ENCODE results near the gene CBLC. TPM values are rescaled to one million over a fixed set of nuclear protein-coding genes. Genes with fewer than 3 reads are reported as not detected.

Gene CBLC
- polyA plus RNA-seq, 1 of the 3 experiments (the other 2 are of a cell fraction) = not detected

DNA sequence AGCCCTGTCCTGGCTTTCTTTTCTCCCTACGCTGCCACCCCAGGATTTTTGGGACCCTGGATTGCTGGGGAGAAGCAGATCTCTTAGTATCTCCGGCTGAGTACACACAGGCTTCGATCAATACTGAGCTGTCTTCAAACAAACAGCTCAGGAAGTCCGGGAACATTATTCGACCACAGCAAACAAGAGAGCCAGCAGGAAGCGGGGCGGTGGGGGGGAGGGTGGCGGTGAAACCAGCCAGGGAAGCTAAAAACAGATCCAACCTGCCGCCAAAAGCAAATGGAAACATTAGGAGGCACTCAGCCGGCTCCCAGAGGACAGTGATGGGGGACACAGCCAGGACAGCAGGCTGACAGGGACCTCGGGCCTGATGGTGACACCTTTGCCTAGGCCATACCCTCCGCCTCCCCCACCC lies 19.0 kb downstream of the CBLC start:
- no peaks in the 10 kb centered on the region for H3K27me3 ChIP-seq (ENCODE audit: insufficient read depth)
- CTCF ChIA-PET = interaction anchor here (1.0 to 4.8 kb wide), 6 partner anchors 13 to 107 kb away, joined by 3 to 22 read pairs (median 6); partner anchors contain the start of gene NECTIN2
- H3K27ac ChIP-seq (ENCODE audit: low read depth in 2 of 2, low read length in 1 of 2) = no peak overlapping the region
- no peaks in the 10 kb centered on the region for H4K20me1 ChIP-seq (ENCODE audit: insufficient read depth)
- H3K9me2 ChIP-seq = no peaks in the 10 kb centered on the region
- POLR2A ChIA-PET = no interaction called here
- H2AFZ ChIP-seq (ENCODE audit: low read depth) = no peak overlapping the region
- H3K4me1 ChIP-seq (ENCODE audit: control insufficient read depth in 1 of 2, insufficient read depth in 2 of 2, low read depth in 1 of 2, low read length in 1 of 2) = no peaks in the 10 kb centered on the region; a peak in 1 of 4 replicates
- TF ChIP-seq, protein P1, sequence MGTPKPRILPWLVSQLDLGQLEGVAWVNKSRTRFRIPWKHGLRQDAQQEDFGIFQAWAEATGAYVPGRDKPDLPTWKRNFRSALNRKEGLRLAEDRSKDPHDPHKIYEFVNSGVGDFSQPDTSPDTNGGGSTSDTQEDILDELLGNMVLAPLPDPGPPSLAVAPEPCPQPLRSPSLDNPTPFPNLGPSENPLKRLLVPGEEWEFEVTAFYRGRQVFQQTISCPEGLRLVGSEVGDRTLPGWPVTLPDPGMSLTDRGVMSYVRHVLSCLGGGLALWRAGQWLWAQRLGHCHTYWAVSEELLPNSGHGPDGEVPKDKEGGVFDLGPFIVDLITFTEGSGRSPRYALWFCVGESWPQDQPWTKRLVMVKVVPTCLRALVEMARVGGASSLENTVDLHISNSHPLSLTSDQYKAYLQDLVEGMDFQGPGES (IDR thresholded peaks at IDR 0.05; ENCODE audit: low read depth, low read length) = no peak
- no peak for TF ChIP-seq FOXJ3 (CRISPR knock-in tag; IDR thresholded peaks at IDR 0.05)
- no peak for TF ChIP-seq NFIC (IDR thresholded peaks at IDR 0.05; ENCODE audit: borderline replicate concordance)
- TF ChIP-seq, protein P2, sequence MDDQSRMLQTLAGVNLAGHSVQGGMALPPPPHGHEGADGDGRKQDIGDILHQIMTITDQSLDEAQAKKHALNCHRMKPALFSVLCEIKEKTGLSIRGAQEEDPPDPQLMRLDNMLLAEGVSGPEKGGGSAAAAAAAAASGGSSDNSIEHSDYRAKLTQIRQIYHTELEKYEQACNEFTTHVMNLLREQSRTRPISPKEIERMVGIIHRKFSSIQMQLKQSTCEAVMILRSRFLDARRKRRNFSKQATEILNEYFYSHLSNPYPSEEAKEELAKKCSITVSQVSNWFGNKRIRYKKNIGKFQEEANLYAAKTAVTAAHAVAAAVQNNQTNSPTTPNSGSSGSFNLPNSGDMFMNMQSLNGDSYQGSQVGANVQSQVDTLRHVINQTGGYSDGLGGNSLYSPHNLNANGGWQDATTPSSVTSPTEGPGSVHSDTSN (IDR thresholded peaks at IDR 0.05) = no peak
- TF ChIP-seq TAF1 (IDR thresholded peaks at IDR 0.05; ENCODE audit: borderline replicate concordance, low read depth, low read length) = no peak
- H3K4me3 ChIP-seq (ENCODE audit: low read depth in 2 of 2, low read length in 1 of 2) = no peak overlapping the region
- WGBS (ENCODE audit: low lambda C conversion rate) = 32% methylated on average over 11 of the region's 12 CpGs
- no peak for DNase-seq
- H3K4me2 ChIP-seq = no peak overlapping the region
- no peaks in the 10 kb centered on the region for H3K9me3 ChIP-seq
- no peaks in the 10 kb centered on the region for H3K79me2 ChIP-seq (ENCODE audit: insufficient read depth)
- H3F3A ChIP-seq (replicated peaks; ENCODE audit: insufficient read depth) = no peaks in the 10 kb centered on the region
- H3K9ac ChIP-seq = no peak overlapping the region
- no peaks in the 10 kb centered on the region for H3K36me3 ChIP-seq (replicated peaks in 1 of 2; ENCODE audit: control insufficient read depth in 1 of 2, insufficient read depth in 2 of 2, low read length in 1 of 2)

DNA sequence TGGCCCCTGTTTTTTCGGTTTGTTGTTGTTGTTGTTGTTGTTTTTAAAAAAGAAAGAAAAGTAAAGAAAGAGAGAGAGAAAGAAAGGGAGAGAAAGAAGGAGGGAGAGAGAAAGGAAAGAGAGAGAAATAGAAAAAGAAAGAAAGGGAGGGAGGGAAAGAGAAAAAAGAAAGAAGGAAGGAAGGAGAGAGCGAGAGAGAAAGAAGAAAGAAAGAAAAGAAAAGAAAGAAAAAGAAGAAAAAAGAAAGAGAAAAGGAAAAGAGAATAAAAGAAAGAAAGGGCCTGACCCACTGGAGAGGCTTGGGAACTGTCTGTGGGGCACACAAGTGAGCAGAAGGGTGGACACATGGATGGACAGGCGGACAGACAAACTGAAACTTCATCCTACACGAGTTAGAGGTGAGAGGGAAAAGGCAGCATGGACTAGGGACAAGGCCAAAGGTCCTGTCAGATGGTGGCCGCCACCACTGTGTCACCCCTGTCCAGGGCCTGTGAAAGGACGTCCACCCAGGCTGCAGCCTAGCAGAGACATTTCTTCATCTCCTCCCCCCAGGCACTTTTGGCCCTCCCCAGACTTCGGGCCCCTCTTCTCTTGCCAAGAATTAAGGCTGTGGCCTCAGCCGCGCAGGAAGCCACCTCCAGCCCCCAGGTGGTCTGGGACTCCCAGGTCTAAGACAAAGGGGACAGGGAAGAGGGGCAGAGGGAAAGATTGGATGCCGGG lies 22.1 kb downstream of the CBLC start:
- DNase-seq = no peak
- Histone ChIP-seq H4K20me1 (ENCODE audit: insufficient read depth) (no peaks in the 10 kb centered on the region), H3K4me1 (ENCODE audit: control insufficient read depth in 1 of 2, insufficient read depth in 2 of 2, low read depth in 1 of 2, low read length in 1 of 2) (no peaks in the 10 kb centered on the region; a peak in 1 of 4 replicates), H3K27ac (ENCODE audit: low read depth in 2 of 2, low read length in 1 of 2) (no peak overlapping the region), H3K27me3 (ENCODE audit: insufficient read depth) (peaks cover 27% of the 10 kb centered on the region), H3K4me3 (ENCODE audit: low read depth in 2 of 2, low read length in 1 of 2) (no peak overlapping the region), H3K4me2 (no peak overlapping the region), H2AFZ (ENCODE audit: low read depth) (no peak overlapping the region), H3F3A (replicated peaks; ENCODE audit: insufficient read depth) (no peaks in the 10 kb centered on the region), H3K9me2 (no peaks in the 10 kb centered on the region), H3K9ac (no peak overlapping the region), H3K36me3 (replicated peaks in 1 of 2; ENCODE audit: control insufficient read depth in 1 of 2, insufficient read depth in 2 of 2, low read length in 1 of 2) (no peaks in the 10 kb centered on the region), H3K79me2 (ENCODE audit: insufficient read depth) (no peaks in the 10 kb centered on the region), H3K9me3 (no peaks in the 10 kb centered on the region)
- ChIA-PET CTCF (interaction anchor here (0.6 to 3.1 kb wide), 10 partner anchors 10 to 110 kb away, joined by 3 to 19 read pairs (median 4); no protein-coding TSS in a partner anchor), POLR2A (no interaction called here)
- WGBS (ENCODE audit: low lambda C conversion rate) = 49% methylated on average over 10 of the region's 10 CpGs
- TF ChIP-seq NFIC (IDR thresholded peaks at IDR 0.05; ENCODE audit: borderline replicate concordance) = no peak
- TF ChIP-seq TCF12 (IDR thresholded peaks at IDR 0.05) = no peak
- no peak for TF ChIP-seq RXRA (IDR thresholded peaks at IDR 0.05; ENCODE audit: borderline replicate concordance, low read depth)
- no peak for TF ChIP-seq FOXM1 (IDR thresholded peaks at IDR 0.05; ENCODE audit: low read depth)
- no peak for TF ChIP-seq MEF2A (IDR thresholded peaks at IDR 0.05; ENCODE audit: borderline replicate concordance, low read depth)
- no peak for TF ChIP-seq SMC3 (IDR thresholded peaks at IDR 0.05; ENCODE audit: low read depth, low read length)
- TF ChIP-seq, protein P3, sequence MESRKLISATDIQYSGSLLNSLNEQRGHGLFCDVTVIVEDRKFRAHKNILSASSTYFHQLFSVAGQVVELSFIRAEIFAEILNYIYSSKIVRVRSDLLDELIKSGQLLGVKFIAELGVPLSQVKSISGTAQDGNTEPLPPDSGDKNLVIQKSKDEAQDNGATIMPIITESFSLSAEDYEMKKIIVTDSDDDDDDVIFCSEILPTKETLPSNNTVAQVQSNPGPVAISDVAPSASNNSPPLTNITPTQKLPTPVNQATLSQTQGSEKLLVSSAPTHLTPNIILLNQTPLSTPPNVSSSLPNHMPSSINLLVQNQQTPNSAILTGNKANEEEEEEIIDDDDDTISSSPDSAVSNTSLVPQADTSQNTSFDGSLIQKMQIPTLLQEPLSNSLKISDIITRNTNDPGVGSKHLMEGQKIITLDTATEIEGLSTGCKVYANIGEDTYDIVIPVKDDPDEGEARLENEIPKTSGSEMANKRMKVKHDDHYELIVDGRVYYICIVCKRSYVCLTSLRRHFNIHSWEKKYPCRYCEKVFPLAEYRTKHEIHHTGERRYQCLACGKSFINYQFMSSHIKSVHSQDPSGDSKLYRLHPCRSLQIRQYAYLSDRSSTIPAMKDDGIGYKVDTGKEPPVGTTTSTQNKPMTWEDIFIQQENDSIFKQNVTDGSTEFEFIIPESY (IDR thresholded peaks at IDR 0.05; ENCODE audit: borderline replicate concordance, low read depth) = no peak
- TF ChIP-seq CHD2 (IDR thresholded peaks at IDR 0.05; ENCODE audit: low read length, partially characterized antibody) = no peak
- TF ChIP-seq, protein P4, sequence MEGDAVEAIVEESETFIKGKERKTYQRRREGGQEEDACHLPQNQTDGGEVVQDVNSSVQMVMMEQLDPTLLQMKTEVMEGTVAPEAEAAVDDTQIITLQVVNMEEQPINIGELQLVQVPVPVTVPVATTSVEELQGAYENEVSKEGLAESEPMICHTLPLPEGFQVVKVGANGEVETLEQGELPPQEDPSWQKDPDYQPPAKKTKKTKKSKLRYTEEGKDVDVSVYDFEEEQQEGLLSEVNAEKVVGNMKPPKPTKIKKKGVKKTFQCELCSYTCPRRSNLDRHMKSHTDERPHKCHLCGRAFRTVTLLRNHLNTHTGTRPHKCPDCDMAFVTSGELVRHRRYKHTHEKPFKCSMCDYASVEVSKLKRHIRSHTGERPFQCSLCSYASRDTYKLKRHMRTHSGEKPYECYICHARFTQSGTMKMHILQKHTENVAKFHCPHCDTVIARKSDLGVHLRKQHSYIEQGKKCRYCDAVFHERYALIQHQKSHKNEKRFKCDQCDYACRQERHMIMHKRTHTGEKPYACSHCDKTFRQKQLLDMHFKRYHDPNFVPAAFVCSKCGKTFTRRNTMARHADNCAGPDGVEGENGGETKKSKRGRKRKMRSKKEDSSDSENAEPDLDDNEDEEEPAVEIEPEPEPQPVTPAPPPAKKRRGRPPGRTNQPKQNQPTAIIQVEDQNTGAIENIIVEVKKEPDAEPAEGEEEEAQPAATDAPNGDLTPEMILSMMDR (IDR thresholded peaks at IDR 0.05) = no peak
- TF ChIP-seq RAD21 (IDR thresholded peaks at IDR 0.05; ENCODE audit: low read length) = no peak
- TF ChIP-seq, protein P5, sequence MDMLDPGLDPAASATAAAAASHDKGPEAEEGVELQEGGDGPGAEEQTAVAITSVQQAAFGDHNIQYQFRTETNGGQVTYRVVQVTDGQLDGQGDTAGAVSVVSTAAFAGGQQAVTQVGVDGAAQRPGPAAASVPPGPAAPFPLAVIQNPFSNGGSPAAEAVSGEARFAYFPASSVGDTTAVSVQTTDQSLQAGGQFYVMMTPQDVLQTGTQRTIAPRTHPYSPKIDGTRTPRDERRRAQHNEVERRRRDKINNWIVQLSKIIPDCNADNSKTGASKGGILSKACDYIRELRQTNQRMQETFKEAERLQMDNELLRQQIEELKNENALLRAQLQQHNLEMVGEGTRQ (IDR thresholded peaks at IDR 0.05; ENCODE audit: borderline replicate concordance, low read depth, low read length) = no peak
- no peak for TF ChIP-seq FOSL2 (IDR thresholded peaks at IDR 0.05; ENCODE audit: borderline replicate concordance, low read depth)
- TF ChIP-seq SIN3A (IDR thresholded peaks at IDR 0.05; ENCODE audit: borderline replicate concordance, low read depth, low read length) = no peak

All from SK-N-SH (cell line).